Stimulated activated naive CD8-positive, alpha-beta T cell treated with anti-CD3 and anti-CD28 coated beads, Interleukin-15, Interleukin-2, amounts not matched to agents 100 ng/mL and 50 ng/mL, for 24 hours (primary cell): ENCODE data around the gene HDAC6.
A peak's percentile ranks its signal among the peaks of the same experiment; 100 is the strongest.

ENCODE experiments used
- H3K27ac Mint-ChIP-seq: one replicate; pipeline ENCODE4 v1.8.0; 2021; ENCODE audit warnings: mild to moderate bottlenecking, mixed read lengths
- H3K27me3 Mint-ChIP-seq: one replicate; pipeline ENCODE4 v1.8.0; 2021; ENCODE audit warnings: mixed read lengths
- H3K36me3 Mint-ChIP-seq: one replicate; pipeline ENCODE4 v1.8.0; 2021; ENCODE audit warnings: low read depth, mixed read lengths
- H3K4me1 Mint-ChIP-seq: one replicate; pipeline ENCODE4 v1.8.0; 2021; ENCODE audit warnings: low read depth, mixed read lengths
- H3K4me3 Mint-ChIP-seq: one replicate; pipeline ENCODE4 v1.8.0; 2021; ENCODE audit warnings: mild to moderate bottlenecking, mixed read lengths
- H3K9me3 Mint-ChIP-seq: one replicate; pipeline ENCODE4 v1.8.0; 2021; ENCODE audit warnings: mixed read lengths

The HDAC6 gene

GRCh38 chrX:48801280-48802088 is at the start of gene HDAC6:
TSS of gene HDAC6 (plus strand) at chrX:48802067. CDS start at chrX:48802693, 626 bp downstream.
- peak within 1 kb of the TSS; percentile 99 for H3K27ac Mint-ChIP-seq
- peaks cover 8% of the 10 kb centered on the region for H3K36me3 Mint-ChIP-seq
- no peaks in the 10 kb centered on the region for H3K9me3 Mint-ChIP-seq
- peaks cover 27% of the 10 kb centered on the region for H3K4me1 Mint-ChIP-seq
- no peaks in the 10 kb centered on the region for H3K27me3 Mint-ChIP-seq
- H3K4me3 Mint-ChIP-seq, result peak within 1 kb of the TSS; percentile 97

- H3K9me3 Mint-ChIP-seq, result no peaks in the 10 kb centered on the region
- H3K4me1 Mint-ChIP-seq, result peaks cover 6% of the 10 kb centered on the region
- no peaks in the 10 kb centered on the region for H3K36me3 Mint-ChIP-seq
- no peak overlapping the region for H3K27ac Mint-ChIP-seq
- no peaks in the 10 kb centered on the region for H3K27me3 Mint-ChIP-seq
- no peak overlapping the region for H3K4me3 Mint-ChIP-seq
Measured at GRCh38 chrX:48752498-48752897, 49.4 kb upstream of the HDAC6 start.

GRCh38 chrX:48753708-48754228 is 48.1 kb upstream of the HDAC6 start:
- Mint-ChIP-seq H3K36me3 (no peaks in the 10 kb centered on the region), H3K4me3 (no peak overlapping the region), H3K9me3 (no peaks in the 10 kb centered on the region), H3K4me1 (peaks cover 6% of the 10 kb centered on the region), H3K27me3 (no peaks in the 10 kb centered on the region), H3K27ac (no peak overlapping the region)

GRCh38 chrX:48754238-48754637 is 47.6 kb upstream of the HDAC6 start:
- Mint-ChIP-seq H3K9me3 (no peaks in the 10 kb centered on the region), H3K27me3 (no peaks in the 10 kb centered on the region), H3K4me3 (no peak overlapping the region), H3K36me3 (no peaks in the 10 kb centered on the region), H3K4me1 (peaks cover 6% of the 10 kb centered on the region), H3K27ac (no peak overlapping the region)

GRCh38 chrX:48761674-48762471 is 40.0 kb upstream of the HDAC6 start, which contains the start of gene GLOD5:
TSS of gene GLOD5 (plus strand) at chrX:48761747. CDS start at chrX:48761791, 44 bp downstream.
- Mint-ChIP-seq H3K4me3 (no peak within 1 kb of the TSS), H3K27ac (no peak within 1 kb of the TSS), H3K9me3 (no peaks in the 10 kb centered on the region), H3K4me1 (peaks cover 3% of the 10 kb centered on the region), H3K36me3 (no peaks in the 10 kb centered on the region), H3K27me3 (no peaks in the 10 kb centered on the region)

GRCh38 chrX:48769230-48769629 is 32.6 kb upstream of the HDAC6 start:
- Mint-ChIP-seq H3K27me3 (no peaks in the 10 kb centered on the region), H3K36me3 (no peaks in the 10 kb centered on the region), H3K9me3 (no peaks in the 10 kb centered on the region), H3K27ac (no peak overlapping the region), H3K4me1 (no peaks in the 10 kb centered on the region), H3K4me3 (no peak overlapping the region)

GRCh38 chrX:48770296-48770695 is 31.6 kb upstream of the HDAC6 start:
- H3K36me3 Mint-ChIP-seq, result no peaks in the 10 kb centered on the region
- no peak overlapping the region for H3K4me3 Mint-ChIP-seq
- no peaks in the 10 kb centered on the region for H3K4me1 Mint-ChIP-seq
- H3K27me3 Mint-ChIP-seq, result no peaks in the 10 kb centered on the region
- H3K27ac Mint-ChIP-seq, result no peak overlapping the region
- H3K9me3 Mint-ChIP-seq, result no peaks in the 10 kb centered on the region

GRCh38 chrX:48772602-48773001 is 29.3 kb upstream of the HDAC6 start:
- H3K36me3 Mint-ChIP-seq, result no peaks in the 10 kb centered on the region
- no peak overlapping the region for H3K4me3 Mint-ChIP-seq
- no peaks in the 10 kb centered on the region for H3K9me3 Mint-ChIP-seq
- H3K4me1 Mint-ChIP-seq, result no peaks in the 10 kb centered on the region
- no peak overlapping the region for H3K27ac Mint-ChIP-seq
- H3K27me3 Mint-ChIP-seq, result no peaks in the 10 kb centered on the region

GRCh38 chrX:48776818-48777439 is 24.9 kb upstream of the HDAC6 start:
- H3K36me3 Mint-ChIP-seq, result no peaks in the 10 kb centered on the region

GRCh38 chrX:48779399-48779798 is 22.5 kb upstream of the HDAC6 start:
- H3K9me3 Mint-ChIP-seq, result no peaks in the 10 kb centered on the region
- no peak overlapping the region for H3K4me3 Mint-ChIP-seq
- H3K4me1 Mint-ChIP-seq, result no peaks in the 10 kb centered on the region
- no peak overlapping the region for H3K27ac Mint-ChIP-seq
- no peaks in the 10 kb centered on the region for H3K36me3 Mint-ChIP-seq
- no peaks in the 10 kb centered on the region for H3K27me3 Mint-ChIP-seq

More at GRCh38 chrX:48776818-48777439, 24.9 kb upstream of the HDAC6 start:
- no peaks in the 10 kb centered on the region for H3K9me3 Mint-ChIP-seq
- no peak overlapping the region for H3K27ac Mint-ChIP-seq
- H3K27me3 Mint-ChIP-seq, result no peaks in the 10 kb centered on the region
- H3K4me3 Mint-ChIP-seq, result no peak overlapping the region
- no peaks in the 10 kb centered on the region for H3K4me1 Mint-ChIP-seq

GRCh38 chrX:48781705-48782104 is 20.2 kb upstream of the HDAC6 start:
- H3K27me3 Mint-ChIP-seq, result no peaks in the 10 kb centered on the region
- no peaks in the 10 kb centered on the region for H3K36me3 Mint-ChIP-seq
- no peaks in the 10 kb centered on the region for H3K9me3 Mint-ChIP-seq
- H3K4me3 Mint-ChIP-seq, result no peak overlapping the region
- no peaks in the 10 kb centered on the region for H3K4me1 Mint-ChIP-seq
- H3K27ac Mint-ChIP-seq, result no peak overlapping the region

GRCh38 chrX:48782216-48782615 is 19.7 kb upstream of the HDAC6 start:
- Mint-ChIP-seq H3K4me3 (no peak overlapping the region), H3K27me3 (no peaks in the 10 kb centered on the region), H3K36me3 (no peaks in the 10 kb centered on the region), H3K9me3 (no peaks in the 10 kb centered on the region), H3K4me1 (no peaks in the 10 kb centered on the region), H3K27ac (no peak overlapping the region)

- no peaks in the 10 kb centered on the region for H3K27me3 Mint-ChIP-seq
- H3K36me3 Mint-ChIP-seq, result no peaks in the 10 kb centered on the region
- H3K4me1 Mint-ChIP-seq, result no peaks in the 10 kb centered on the region
- H3K4me3 Mint-ChIP-seq, result no peak overlapping the region
- no peak overlapping the region for H3K27ac Mint-ChIP-seq
- H3K9me3 Mint-ChIP-seq, result no peaks in the 10 kb centered on the region
Measured at GRCh38 chrX:48782795-48783194, 19.1 kb upstream of the HDAC6 start.

- Mint-ChIP-seq H3K36me3 (no peaks in the 10 kb centered on the region), H3K9me3 (no peaks in the 10 kb centered on the region), H3K4me1 (peaks cover 3% of the 10 kb centered on the region), H3K27ac (no peak overlapping the region), H3K27me3 (no peaks in the 10 kb centered on the region), H3K4me3 (no peak overlapping the region)
Measured at GRCh38 chrX:48784726-48785125, 17.1 kb upstream of the HDAC6 start.

- Mint-ChIP-seq H3K27ac (no peak overlapping the region), H3K4me1 (peaks cover 3% of the 10 kb centered on the region), H3K36me3 (no peaks in the 10 kb centered on the region), H3K4me3 (no peak overlapping the region), H3K27me3 (no peaks in the 10 kb centered on the region), H3K9me3 (no peaks in the 10 kb centered on the region)
Measured at GRCh38 chrX:48785186-48785539, 16.7 kb upstream of the HDAC6 start.
